Gastrocnemius medialis (tissue), 4 donors: Measurements from ENCODE around the gene SMAD2. TPM values are rescaled to one million over a fixed set of nuclear protein-coding genes. Genes with fewer than 3 reads are reported as not detected.
A peak's percentile ranks its signal among the peaks of the same experiment; 100 is the strongest.
"Not testable (repeated sequence)": the region's sequence is repeated elsewhere in the genome, so short reads cannot be mapped to it uniquely, and the experiment has no call there.

Source experiments
- ATAC-seq, 2 donors: fragments of 150-250 bp; one replicate each; pipeline ENCODE4 v1.9.1; 2016
- DNase-seq, 2 donors: peaks; one replicate each; pipeline ENCODE4 v3.0.0-alpha.2; 2019
- H3K27ac ChIP-seq, 4 donors: fragments of 200-600 bp; sonication (generic); 1 replicate in 1 of 4; 2 replicates in 3 of 4; pipeline ENCODE4 v1.5.1; 2016 to 2018; ENCODE audit warnings: mild to moderate bottlenecking in 2 of 4, moderate library complexity in 1 of 4
- H3K27me3 ChIP-seq, 3 donors: fragments of 200-600 bp; sonication (generic) in 2 of 3; 1 replicate in 1 of 3; 2 replicates in 2 of 3; pipeline versions ENCODE4 v1.5.1 to v1.6.0; 2016 to 2019; ENCODE audit warnings: mild to moderate bottlenecking in 1 of 3, moderate library complexity in 1 of 3
- H3K36me3 ChIP-seq, 2 donors: fragments of 200-600 bp; sonication (generic) in 1 of 2; one replicate each; pipeline ENCODE4 v1.5.1; 2017 to 2018
- H3K4me1 ChIP-seq, 2 donors: fragments of 200-600 bp; sonication (generic) in 1 of 2; one replicate each; pipeline ENCODE4 v1.5.1; 2016 to 2017; ENCODE audit warnings: mild to moderate bottlenecking in 2 of 2
- H3K4me3 ChIP-seq, 4 donors: fragments of 200-600 bp; sonication (generic) in 3 of 4; 1 replicate in 1 of 4; 2 replicates in 3 of 4; pipeline ENCODE4 v1.5.1; 2016 to 2019; ENCODE audit warnings: mild to moderate bottlenecking in 2 of 4
- H3K9me3 ChIP-seq, 3 donors: fragments of 200-600 bp; sonication (generic) in 2 of 3; 1 replicate in 1 of 3; 2 replicates in 2 of 3; pipeline ENCODE4 v1.5.1; 2016 to 2019
- CTCF ChIP-seq, 5 experiments: fragments of 450-650 bp in 3 of 5; fragments of 200-600 bp in 2 of 5; sonication (generic) in 2 of 5; IDR thresholded peaks in 4 of 5; conservative IDR thresholded peaks in 1 of 5; 1 replicate in 4 of 5; 2 replicates in 1 of 5; pipeline ENCODE4 v1.5.1; 2016 to 2019; ENCODE audit warnings: antibody characterized with exemption in 5 of 5, mild to moderate bottlenecking in 3 of 5, moderate library complexity in 3 of 5
- POLR2A ChIP-seq, 2 donors: fragments of 450-650 bp; IDR thresholded peaks; one replicate each; pipeline ENCODE4 v1.6.1; 2017; ENCODE audit warnings: antibody characterized with exemption in 2 of 2, mild to moderate bottlenecking in 2 of 2, moderate library complexity in 2 of 2
- in situ Hi-C, 4 donors: fragments of 200-750 bp; cut with MboI; loops; one replicate each; pipeline versions ENCODE4 v1.15.0 to v1.8.0; 2017; ENCODE audit warnings: low sequenced_read_pairs in 4 of 4
- intact Hi-C: fragments of 100-400 bp; cut with DNase I; formaldehyde crosslinking; loops from one replicate; pipeline ENCODE4 v1.15.1; 2023; ENCODE audit warnings: low total_unique reads
- total RNA-seq, 4 donors: library from RNA; depleted of rRNA; stranded (reverse); fragments of >200 nt; gene quantifications; one replicate each; pipeline versions ENCODE4 v1.1.0 to v1.2.3, GENCODE V29; 2016

Gene SMAD2
- total RNA-seq, 4 donors from 2014 or later = 53.6 to 67.7 (median 61.3) TPM

GRCh38 chr18:47968721-47969120 is 38.3 kb upstream of the SMAD2 start:
- no peaks in the 10 kb centered on the region for H3K9me3 ChIP-seq
- H3K27me3 ChIP-seq = no peaks in the 10 kb centered on the region
- intact Hi-C loops (no loop called here), in situ Hi-C loops (no loop called here)
- H3K4me1 ChIP-seq = no peaks in the 10 kb centered on the region
- no peaks in the 10 kb centered on the region for H3K36me3 ChIP-seq
- DNase-seq (no peak), ATAC-seq (no peak)
- TF ChIP-seq CTCF (IDR thresholded peaks at IDR 0.05 in 4 of 5, conservative IDR thresholded peaks at IDR 0.05 in 1 of 5) (no peak), POLR2A (IDR thresholded peaks at IDR 0.05) (no peak)
- no peak overlapping the region for H3K4me3 ChIP-seq
- H3K27ac ChIP-seq = no peak overlapping the region

GRCh38 chr18:47968006-47968676 is 37.7 kb upstream of the SMAD2 start:
- Histone ChIP-seq H3K9me3 (no peaks in the 10 kb centered on the region), H3K4me3 (no peak overlapping the region), H3K36me3 (no peaks in the 10 kb centered on the region), H3K27me3 (no peaks in the 10 kb centered on the region), H3K27ac (no peak overlapping the region), H3K4me1 (no peaks in the 10 kb centered on the region)
- no peak for ATAC-seq
- in situ Hi-C loops (no loop called here), intact Hi-C loops (no loop called here)
- no peak for DNase-seq
- no peak for TF ChIP-seq CTCF (IDR thresholded peaks at IDR 0.05 in 4 of 5, conservative IDR thresholded peaks at IDR 0.05 in 1 of 5)
- TF ChIP-seq POLR2A (IDR thresholded peaks at IDR 0.05) = no peak

GRCh38 chr18:47964053-47964452 is 33.6 kb upstream of the SMAD2 start:
- peaks cover 0 to 7% (median 0%) of the 10 kb centered on the region in 3 donors for H3K9me3 ChIP-seq
- no peaks in the 10 kb centered on the region for H3K4me1 ChIP-seq
- no peak for ATAC-seq
- H3K36me3 ChIP-seq = no peaks in the 10 kb centered on the region
- no peak overlapping the region for H3K4me3 ChIP-seq
- DNase-seq = no peak
- TF ChIP-seq POLR2A (IDR thresholded peaks at IDR 0.05) = no peak
- TF ChIP-seq CTCF (IDR thresholded peaks at IDR 0.05 in 4 of 5, conservative IDR thresholded peaks at IDR 0.05 in 1 of 5) = no peak
- H3K27ac ChIP-seq = no peak overlapping the region
- in situ Hi-C loops = no loop called here
- no peaks in the 10 kb centered on the region for H3K27me3 ChIP-seq
- intact Hi-C loops = no loop called here

- H3K4me3 ChIP-seq, in situ Hi-C loops, DNase-seq, H3K4me1 ChIP-seq, ATAC-seq, H3K27me3 ChIP-seq, intact Hi-C loops, H3K36me3 ChIP-seq, H3K27ac ChIP-seq, H3K9me3 ChIP-seq: not testable (repeated sequence)
Observed at GRCh38 chr18:47961003-47961402, 30.5 kb upstream of the SMAD2 start.

- in situ Hi-C loops = no loop called here
Observed at GRCh38 chr18:47953471-47953931, 23.0 kb upstream of the SMAD2 start.

More at GRCh38 chr18:47953471-47953931, 23.0 kb upstream of the SMAD2 start:
- Histone ChIP-seq H3K27ac (no peak overlapping the region), H3K4me3 (no peak overlapping the region), H3K4me1 (peaks cover 0 to 8% of the 10 kb centered on the region in 2 donors), H3K27me3 (no peaks in the 10 kb centered on the region), H3K36me3 (no peaks in the 10 kb centered on the region), H3K9me3 (no peaks in the 10 kb centered on the region)
- DNase-seq (peak; percentile 9 to 31), ATAC-seq (peak in 1 of 2 donors; percentile 80)
- TF ChIP-seq POLR2A (IDR thresholded peaks at IDR 0.05) (no peak), CTCF (IDR thresholded peaks at IDR 0.05 in 4 of 5, conservative IDR thresholded peaks at IDR 0.05 in 1 of 5) (no peak)
- intact Hi-C loops = no loop called here
